Motor neuron (in vitro differentiated cells): ENCODE measurements around the gene DHX16. TPM values are rescaled to one million over a fixed set of nuclear protein-coding genes. Genes with fewer than 3 reads are reported as not detected.

Experiments used
- ATAC-seq, 8 experiments: fragments of 200-7000 bp; cut with Tn5 transposase; replicated peaks in 6 of 8; 2 replicates each; pipeline ENCODE4 v1.8.0; 2021; ENCODE audit warnings: mild to moderate bottlenecking in 8 of 8, moderate library complexity in 8 of 8
- H3K27ac ChIP-seq, 2 donors: fragments of 250-450 bp; sonication (Bioruptor Pico); 2 replicates each; pipeline ENCODE4 v1.9.0; 2021; ENCODE audit warnings: antibody characterized with exemption in 2 of 2, mild to moderate bottlenecking in 2 of 2, moderate library complexity in 1 of 2
- H3K4me1 ChIP-seq, 2 donors: fragments of 250-450 bp; sonication (Bioruptor Pico); replicated peaks in 1 of 2; 2 replicates each; pipeline ENCODE4 v1.6.1; 2021; ENCODE audit warnings: antibody characterized with exemption in 2 of 2, mild to moderate bottlenecking in 2 of 2, moderate library complexity in 1 of 2
- H3K4me3 ChIP-seq, 5 donors: fragments of 250-450 bp; sonication (Bioruptor Pico); 2 replicates each; pipeline ENCODE4 v1.9.0; 2021; ENCODE audit warnings: antibody characterized with exemption in 5 of 5, mild to moderate bottlenecking in 5 of 5, moderate library complexity in 4 of 5
- whole genome bisulfite sequencing, 10 experiments: fragments of 450-650 bp; shearing (Covaris generic); methylation state at CpG; one replicate each; pipeline ENCODE4 v1.0.0; 2022; 5-methylcytosine and 5-hydroxymethylcytosine counted together
- in situ Hi-C, 9 experiments: fragments of 400-800 bp; cut with MboI; loops; one replicate each; pipeline ENCODE4 v1.15.0; 2021; ENCODE audit warnings: low sequenced_read_pairs in 9 of 9, low pct_unique_long_range_greater_than_20kb in 2 of 9; ENCODE audit not compliant: unreplicated experiment in 9 of 9
- total RNA-seq, 8 experiments: library from RNA; unstranded; fragments of 300-600 nt; gene quantifications; 2 replicates each; pipeline versions ENCODE4 v1.2.3 to v1.2.4, GENCODE V29; 2022

DHX16 gene
- total RNA-seq, 8 experiments from 2014 or later, result 12.1 to 43.3 (median 25.9) TPM

- peaks cover 41 to 45% of the 10 kb centered on the region in 2 donors for H3K4me1 ChIP-seq
- H3K4me3 ChIP-seq, result no peak overlapping the region
- in situ Hi-C loops, result no loop called here
- ATAC-seq, result no peak
- WGBS, 10 experiments, result 80 to 100% (median 91%) methylated on average over 1 to 7 of the region's 11 CpGs; no CpG with 5 or more reads in 2 of the 10 experiments
- H3K27ac ChIP-seq, result no peak overlapping the region
These were observed 16.4 kb upstream of the DHX16 start for GRCh38 chr6:30689022-30689865.

- WGBS, 10 experiments, result 27 to 100% (median 100%) methylated on average over 1 to 3 of the region's 9 CpGs; no CpG with 5 or more reads in 5 of the 10 experiments
- peaks cover 47 to 48% of the 10 kb centered on the region in 2 donors for H3K4me1 ChIP-seq
- in situ Hi-C loops, result no loop called here
These were observed 15.8 kb upstream of the DHX16 start for GRCh38 chr6:30688569-30688968.

GRCh38 chr6:30687659-30688431 is 15.0 kb upstream of the DHX16 start:
- peak overlapping the region; percentile 72 to 95 (median 78) for H3K4me3 ChIP-seq
- WGBS, 10 experiments, result 0 to 80% (median 36%) methylated on average over 1 to 4 of the region's 22 CpGs; no CpG with 5 or more reads in 4 of the 10 experiments
- H3K27ac ChIP-seq, result peak overlapping the region; percentile 88 to 94
- in situ Hi-C loops, result no loop called here
- ATAC-seq, result peak in 6 of 8 experiments; percentile 1 to 5 (median 2)
- H3K4me1 ChIP-seq, result peaks cover 52 to 55% of the 10 kb centered on the region in 2 donors

More at GRCh38 chr6:30688569-30688968, 15.8 kb upstream of the DHX16 start:
- Histone ChIP-seq H3K4me3 (peak overlapping the region in 3 of 5 donors; percentile 72 to 95 (median 77)), H3K27ac (no peak overlapping the region)
- ATAC-seq, result no peak

GRCh38 chr6:30686908-30687658 is 14.3 kb upstream of the DHX16 start:
- Histone ChIP-seq H3K4me1 (peaks cover 60 to 63% of the 10 kb centered on the region in 2 donors), H3K4me3 (peak overlapping the region; percentile 72 to 95 (median 78)), H3K27ac (peak overlapping the region; percentile 88 to 94)
- peak; percentile 52 to 77 (median 70) for ATAC-seq
- 0 to 20% methylated on average over 1 to 2 of the region's 52 CpGs; no CpG with 5 or more reads in 8 of the 10 experiments for WGBS, 10 experiments
- in situ Hi-C loops, result no loop called here

- peak; percentile 3 to 23 (median 12) for ATAC-seq
- H3K4me3 ChIP-seq, result peak within 1 kb of the TSS; percentile 72 to 95 (median 78)
- in situ Hi-C loops, result no loop called here
- peak within 1 kb of the TSS; percentile 88 to 94 for H3K27ac ChIP-seq
- peaks cover 64 to 65% of the 10 kb centered on the region in 2 donors for H3K4me1 ChIP-seq
- 0 to 35% (median 0%) methylated on average over 1 to 8 of the region's 41 CpGs; no CpG with 5 or more reads in 4 of the 10 experiments for WGBS, 10 experiments
These were observed 13.5 kb upstream of the DHX16 start, which contains the start of gene PPP1R18 for GRCh38 chr6:30686009-30686907. Gene PPP1R18 (minus strand): TSS chr6:30686645. CDS start chr6:30686018, 627 bp downstream.

- ATAC-seq, result no peak
- Histone ChIP-seq H3K27ac (no peak overlapping the region), H3K4me1 (peaks cover 65% of the 10 kb centered on the region in 2 donors), H3K4me3 (peak overlapping the region; percentile 72 to 95 (median 78))
- WGBS, 10 experiments, result 8 to 80% (median 44%) methylated on average over 2 to 16 of the region's 29 CpGs; no CpG with 5 or more reads in 4 of the 10 experiments
- in situ Hi-C loops, result no loop called here
These were observed 12.6 kb upstream of the DHX16 start for GRCh38 chr6:30685157-30686008.

GRCh38 chr6:30684386-30685156 is 11.8 kb upstream of the DHX16 start:
- Histone ChIP-seq H3K4me3 (peak overlapping the region; percentile 21 to 95 (median 77)), H3K27ac (peak overlapping the region in 1 of 2 donors; percentile 49), H3K4me1 (peaks cover 62 to 69% of the 10 kb centered on the region in 2 donors)
- in situ Hi-C loops, result no loop called here
- no peak for ATAC-seq
- WGBS, 10 experiments, result 0 to 100% (median 54%) methylated on average over 1 to 4 of the region's 21 CpGs; no CpG with 5 or more reads in 3 of the 10 experiments

GRCh38 chr6:30683980-30684338 is 11.2 kb upstream of the DHX16 start:
- Histone ChIP-seq H3K4me3 (peak overlapping the region; percentile 21 to 95 (median 77)), H3K4me1 (peaks cover 65 to 67% of the 10 kb centered on the region in 2 donors), H3K27ac (peak overlapping the region in 1 of 2 donors; percentile 49)
- no peak for ATAC-seq
- 0 to 78% (median 0%) methylated on average over 1 of the region's 2 CpGs; no CpG with 5 or more reads in 4 of the 10 experiments for WGBS, 10 experiments
- in situ Hi-C loops, result no loop called here

GRCh38 chr6:30683183-30683979 is 10.6 kb upstream of the DHX16 start:
- Histone ChIP-seq H3K4me1 (peaks cover 62 to 65% of the 10 kb centered on the region in 2 donors), H3K27ac (peak overlapping the region; percentile 51 to 66), H3K4me3 (peak overlapping the region; percentile 21 to 95 (median 77))
- ATAC-seq, result no peak
- no CpG with 5 or more reads among the region's 7 CpGs for WGBS, 10 experiments
- in situ Hi-C loops, result no loop called here
